H1 (cell line): Measurements from ENCODE around the gene EVPL. TPM values are rescaled to one million over a fixed set of nuclear protein-coding genes. Genes with fewer than 3 reads are reported as not detected.

Experiments
- CTCF ChIA-PET: fragments of 300-600 bp; sonication (Branson Sonifier 250); formaldehyde crosslinking; loops from one replicate; lab custom pipeline; 2021; ENCODE audit not compliant: partially characterized antibody; lab: Charles Lee
- POLR2A ChIA-PET: fragments of 300-600 bp; sonication (Branson Sonifier 250); formaldehyde crosslinking; loops from one replicate; lab custom pipeline; 2021; ENCODE audit warnings: inconsistent platforms; ENCODE audit not compliant: partially characterized antibody; lab: Charles Lee
- DNase-seq, 2 experiments: peaks; one replicate each; pipeline versions ENCODE4 v3.0.0 to v3.0.0-alpha.2; 2010 to 2022; ENCODE audit warnings: low spot score in 2 of 2, low read depth in 1 of 2, mixed read lengths in 1 of 2
- FAIRE-seq: peaks from 2 replicates; lab custom pipeline; 2011; peaks lifted over from hg19 to GRCh38; lab: Jason Lieb, UNC
- H2AFZ ChIP-seq: 2 replicates; pipeline ENCODE4 v1.8.1; 2012; ENCODE audit warnings: low read length, inconsistent platforms
- H2AK5ac ChIP-seq: 2 replicates; pipeline ENCODE4 v1.6.1; 2013; ENCODE audit warnings: low read depth, low read length
- H2BK120ac ChIP-seq: replicated peaks from 2 replicates; pipeline ENCODE3; 2013; ENCODE audit warnings: low read depth, low read length, inconsistent platforms
- H2BK12ac ChIP-seq: 2 replicates; pipeline ENCODE4 v1.6.1; 2013; ENCODE audit warnings: low read depth, low read length
- H2BK15ac ChIP-seq: 2 replicates; pipeline ENCODE4 v1.6.1; 2013; ENCODE audit warnings: low read length
- H2BK20ac ChIP-seq: 2 replicates; pipeline ENCODE4 v1.6.1; 2013; ENCODE audit warnings: low read length
- H2BK5ac ChIP-seq: 2 replicates; pipeline ENCODE4 v1.6.1; 2013; ENCODE audit warnings: low read depth, low read length
- H3K14ac ChIP-seq: 2 replicates; pipeline ENCODE4 v1.6.1; 2013; ENCODE audit warnings: inconsistent platforms; ENCODE audit not compliant: insufficient read length
- H3K18ac ChIP-seq: 2 replicates; pipeline ENCODE4 v1.6.1; 2013; ENCODE audit warnings: low read length; ENCODE audit errors: extremely low read depth
- H3K23ac ChIP-seq: 2 replicates; pipeline ENCODE4 v1.6.1; 2013; ENCODE audit warnings: inconsistent platforms; ENCODE audit not compliant: insufficient read length
- H3K23me2 ChIP-seq: 2 replicates; pipeline ENCODE4 v1.6.1; 2013; ENCODE audit warnings: low read depth, low read length
- H3K27ac ChIP-seq: 2 replicates; pipeline ENCODE4 v1.6.1; 2011; ENCODE audit warnings: low read depth, low read length, inconsistent platforms
- H3K27me3 ChIP-seq, 4 experiments: replicated peaks in 1 of 4; 1 replicate in 1 of 4; 2 replicates in 3 of 4; pipeline versions ENCODE4 v1.6.1 to v1.8.1; 2011 to 2013; ENCODE audit warnings: low read length in 3 of 4, mild to moderate bottlenecking in 3 of 4, inconsistent platforms in 2 of 4, mixed read lengths in 2 of 4, moderate library complexity in 1 of 4; ENCODE audit not compliant: control insufficient read depth in 3 of 4, insufficient read depth in 3 of 4; ENCODE audit errors: extremely low read depth in 1 of 4
- H3K36me3 ChIP-seq, 4 experiments: 2 replicates each; pipeline versions ENCODE4 v1.6.1 to v1.8.1; 2011 to 2013; ENCODE audit warnings: mild to moderate bottlenecking in 4 of 4, low read length in 3 of 4, moderate library complexity in 2 of 4, control low read depth in 1 of 4, inconsistent platforms in 1 of 4; ENCODE audit not compliant: insufficient read depth in 4 of 4, control insufficient read depth in 2 of 4
- H3K4ac ChIP-seq: replicated peaks from 2 replicates; pipeline ENCODE3; 2013; ENCODE audit warnings: low read length, low read depth, mixed read lengths, inconsistent platforms; ENCODE audit not compliant: insufficient read length
- H3K4me1 ChIP-seq, 4 experiments: replicated peaks in 1 of 4; 1 replicate in 1 of 4; 2 replicates in 3 of 4; pipeline versions ENCODE4 v1.6.1 to v1.8.1; 2011 to 2013; ENCODE audit warnings: low read length in 3 of 4, inconsistent platforms in 2 of 4, mixed read lengths in 1 of 4; ENCODE audit not compliant: insufficient read depth in 4 of 4, control insufficient read depth in 3 of 4
- H3K4me2 ChIP-seq, 2 experiments: 2 replicates each; pipeline versions ENCODE4 v1.6.1 to v1.8.1; 2011 to 2013; ENCODE audit warnings: low read depth in 2 of 2, low read length in 2 of 2, control low read depth in 1 of 2, inconsistent platforms in 1 of 2, mild to moderate bottlenecking in 1 of 2; ENCODE audit not compliant: insufficient read depth in 1 of 2
- H3K4me3 ChIP-seq, 4 experiments: fragments of 200-600, 300-600 bp in 1 of 4; sonication (generic), shearing (Covaris generic), sonication (Bioruptor Twin) in 1 of 4; 2 replicates each; pipeline versions ENCODE4 v1.5.1 to v1.8.1; 2011 to 2016; ENCODE audit warnings: low read length in 4 of 4, low read depth in 3 of 4, control low read depth in 2 of 4, inconsistent platforms in 2 of 4, mild to moderate bottlenecking in 2 of 4, mixed read lengths in 1 of 4, moderate library complexity in 1 of 4; ENCODE audit not compliant: insufficient read depth in 2 of 4; ENCODE audit errors: extremely low read depth in 1 of 4
- H3K56ac ChIP-seq: replicated peaks from 2 replicates; pipeline ENCODE3; 2013; ENCODE audit warnings: low read depth, mild to moderate bottlenecking, mixed read lengths, low read length, inconsistent platforms; ENCODE audit not compliant: insufficient read length
- H3K79me1 ChIP-seq: 2 replicates; pipeline ENCODE4 v1.6.1; 2013; ENCODE audit warnings: low read depth, low read length, control low read depth
- H3K79me2 ChIP-seq, 2 experiments: 2 replicates each; pipeline versions ENCODE4 v1.6.1 to v1.8.1; 2012 to 2013; ENCODE audit warnings: low read length in 2 of 2, mild to moderate bottlenecking in 2 of 2, inconsistent platforms in 1 of 2; ENCODE audit not compliant: insufficient read depth in 2 of 2, control insufficient read depth in 1 of 2
- H3K9ac ChIP-seq, 4 experiments: replicated peaks in 1 of 4; 1 replicate in 1 of 4; 2 replicates in 3 of 4; pipeline versions ENCODE4 v1.6.1 to v1.8.1; 2011 to 2013; ENCODE audit warnings: low read depth in 3 of 4, low read length in 3 of 4, control low read depth in 2 of 4, mild to moderate bottlenecking in 2 of 4, moderate library complexity in 2 of 4, inconsistent platforms in 1 of 4; ENCODE audit errors: extremely low read depth in 1 of 4
- H3K9me3 ChIP-seq, 2 experiments: 2 replicates each; pipeline versions ENCODE4 v1.6.1 to v1.8.1; 2012 to 2013; ENCODE audit warnings: mild to moderate bottlenecking in 2 of 2, moderate library complexity in 2 of 2, control low read depth in 1 of 2, inconsistent platforms in 1 of 2, low read depth in 1 of 2, low read length in 1 of 2, mixed read lengths in 1 of 2; ENCODE audit not compliant: insufficient read depth in 2 of 2
- H4K20me1 ChIP-seq, 2 experiments: replicated peaks in 1 of 2; 2 replicates each; pipeline versions ENCODE3 to v1.8.1; 2011 to 2013; ENCODE audit warnings: inconsistent platforms in 2 of 2, low read length in 2 of 2, mild to moderate bottlenecking in 1 of 2; ENCODE audit not compliant: insufficient read depth in 2 of 2, control insufficient read depth in 1 of 2
- H4K5ac ChIP-seq: 2 replicates; pipeline ENCODE4 v1.6.1; 2013; ENCODE audit warnings: low read length, low read depth, mixed read lengths, inconsistent platforms; ENCODE audit not compliant: insufficient read length
- H4K8ac ChIP-seq: 2 replicates; pipeline ENCODE4 v1.8.0; 2013; ENCODE audit warnings: mild to moderate bottlenecking, moderate library complexity, low read length, inconsistent platforms; ENCODE audit not compliant: insufficient read depth; ENCODE audit errors: extremely low read depth
- H4K91ac ChIP-seq: replicated peaks from 2 replicates; pipeline ENCODE3; 2013; ENCODE audit warnings: low read length, mixed read lengths, inconsistent platforms; ENCODE audit not compliant: insufficient read length
- CEBPB ChIP-seq: IDR thresholded peaks from 2 replicates; pipeline ENCODE4 v1.6.1; 2012; ENCODE audit warnings: low read depth, low read length
- CREB1 ChIP-seq: IDR thresholded peaks from 2 replicates; pipeline ENCODE4 v1.6.1; 2012; ENCODE audit warnings: inconsistent platforms
- JUN ChIP-seq: IDR thresholded peaks from 2 replicates; pipeline ENCODE4 v1.6.1; 2011; ENCODE audit warnings: low read depth, mild to moderate bottlenecking, improper control_type of control experiment, low read length
- MAFK ChIP-seq: IDR thresholded peaks from 2 replicates; pipeline ENCODE4 v1.6.1; 2012; ENCODE audit warnings: low read depth, mild to moderate bottlenecking, improper control_type of control experiment, low read length
- SIRT6 ChIP-seq: IDR thresholded peaks from one replicate; pipeline ENCODE4 v1.7.1; 2012; ENCODE audit warnings: low read length, inconsistent platforms
- WGBS, 2 experiments: shearing (Covaris generic) in 1 of 2; methylation state at CpG; one replicate each; pipeline versions ENCODE4 v1.1.6 to v1.1.7; 2013 to 2015; ENCODE audit warnings: low lambda C conversion rate in 2 of 2, mixed read lengths in 2 of 2, inconsistent platforms in 1 of 2, low coverage in 1 of 2, missing lambda C conversion rate in 1 of 2; ENCODE audit not compliant: insufficient replicate concordance in 2 of 2, insufficient coverage in 1 of 2, insufficient read length in 1 of 2; ENCODE audit errors: extremely low coverage in 1 of 2, missing lambda C conversion rate in 1 of 2; 5-methylcytosine and 5-hydroxymethylcytosine counted together
- polyA plus RNA-seq, 7 experiments: library from polyadenylated mRNA; depleted of rRNA in 3 of 7; stranded (reverse) in 5 of 7; unstranded in 2 of 7; fragments of >200 nt in 5 of 7; fragments of 200-250 nt in 2 of 7; gene quantifications; 1 replicate in 5 of 7; 2 replicates in 1 of 7; 4 replicates in 1 of 7; pipeline versions ENCODE4 v1.2.1 to v1.2.3, GENCODE V29; 2011 to 2013; ENCODE audit warnings: missing spikeins in 2 of 7, mixed read lengths in 2 of 7
- total RNA-seq: library from RNA; stranded (reverse); fragmentation: NEBNext Ultra II Directional; extraction: Animal tissue kit (Norgen Biotek cat#: 25700); gene quantifications from 2 replicates; pipeline ENCODE4 v1.2.1, GENCODE V29; 2021

The EVPL gene
- total and polyA plus RNA-seq, 2 of the 8 experiments (the other 6 are each of a cell fraction or from before 2014, with no cell fraction given): 0.20 to 0.99 TPM

DNA sequence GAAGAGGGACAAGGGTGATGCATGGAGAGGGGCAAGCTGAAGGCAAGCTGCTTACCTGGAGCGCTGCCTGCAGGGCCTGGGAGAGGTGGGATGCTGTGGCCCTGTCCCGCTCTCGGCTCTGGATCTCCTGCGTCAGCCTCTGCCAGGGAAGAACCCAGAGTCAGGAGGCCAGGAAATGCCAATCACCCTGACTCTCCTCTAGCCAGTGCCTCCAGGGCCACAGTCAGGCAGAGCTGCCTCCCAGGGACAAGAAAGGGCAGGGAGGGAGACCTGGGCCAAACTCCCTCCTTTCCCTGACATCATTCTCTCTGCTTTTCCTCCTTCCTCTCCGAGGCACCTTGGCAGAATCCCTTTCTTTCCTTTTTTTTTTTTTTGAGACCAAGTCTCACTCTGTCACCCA is 15.2 kb downstream of the EVPL start:
- ChIA-PET POLR2A (interaction anchor here (0.6 to 1.4 kb wide), 3 partner anchors 57 to 234 kb away, joined by 3 to 8 read pairs (median 3); no protein-coding TSS in a partner anchor), CTCF (interaction anchor here (0.8 to 32.0 kb wide), 10 partner anchors 2 to 315 kb away, joined by 3 to 885 read pairs (median 24); partner anchors contain the start of genes CDK3, EVPL, FBF1 and MRPL38)
- Histone ChIP-seq H2AK5ac (no peak overlapping the region), H3K27ac (no peak overlapping the region), H3K56ac (no peak overlapping the region), H3K14ac (no peak overlapping the region), H2BK12ac (no peak overlapping the region), H3K4me3 (no peak overlapping the region), H3K79me1 (no peaks in the 10 kb centered on the region), H4K8ac (peak overlapping the region; percentile 35; the same call in 1 of the 2 replicates), H2BK15ac (no peak overlapping the region), H3K4me1 (peaks cover 0 to 2% (median under 1%) of the 10 kb centered on the region in 4 experiments; a peak in 3 of 7 replicates), H2AFZ (no peak overlapping the region), H3K23ac (no peak overlapping the region), H3K18ac (no peak overlapping the region), H4K91ac (no peak overlapping the region), H2BK20ac (no peak overlapping the region), H4K5ac (no peak overlapping the region), H4K20me1 (no peaks in the 10 kb centered on the region), H3K9ac (no peak overlapping the region; a peak in 2 of 7 replicates), H3K9me3 (no peaks in the 10 kb centered on the region; a peak in 1 of 4 replicates), H3K36me3 (no peaks in the 10 kb centered on the region; a peak in 1 of 8 replicates), H2BK120ac (no peak overlapping the region), H3K4ac (no peak overlapping the region), H3K79me2 (no peaks in the 10 kb centered on the region), H3K4me2 (no peak overlapping the region), H3K23me2 (no peaks in the 10 kb centered on the region), H2BK5ac (no peak overlapping the region), H3K27me3 (no peaks in the 10 kb centered on the region; a peak in 1 of 7 replicates)
- FAIRE-seq: no peak
- no peak for TF ChIP-seq CREB1
- no peak for TF ChIP-seq JUN
- no peak for TF ChIP-seq MAFK
- no peak for TF ChIP-seq SIRT6
- no peak for TF ChIP-seq CEBPB
- 98% methylated on average over 4 of the region's 5 CpGs; no CpG with 5 or more reads in 1 of the 2 experiments for WGBS, 2 experiments
- no peak for DNase-seq
